WERI-Rb-1 (cell line): ENCODE data around the gene CARD14.
"Not testable (repeated sequence)": the region's sequence is repeated elsewhere in the genome, so short reads cannot be mapped to it uniquely, and the experiment has no call there.

Source experiments
- DNase-seq: peaks from one replicate; pipeline ENCODE4 v3.0.0-alpha.2; 2020
- H3K27ac ChIP-seq: fragments of 250-450 bp; sonication (Bioruptor Pico); 2 replicates; pipeline ENCODE4 v1.5.1; 2020; ENCODE audit warnings: mild to moderate bottlenecking, moderate library complexity
- H3K27me3 ChIP-seq: fragments of 250-450 bp; sonication (Bioruptor Pico); 2 replicates; pipeline ENCODE4 v1.5.1; 2021; ENCODE audit warnings: mild to moderate bottlenecking, low read depth, moderate library complexity; ENCODE audit not compliant: insufficient read depth, severe bottlenecking
- H3K36me3 ChIP-seq: fragments of 250-450 bp; sonication (Bioruptor Pico); 2 replicates; pipeline ENCODE4 v1.5.1; 2020; ENCODE audit warnings: mild to moderate bottlenecking, moderate library complexity
- H3K4me3 ChIP-seq: 2 replicates; pipeline ENCODE4 v1.5.1; 2011; ENCODE audit warnings: low read depth, mild to moderate bottlenecking, control low read depth, low read length
- H3K9me3 ChIP-seq: fragments of 250-450 bp; sonication (Bioruptor Pico); 2 replicates; pipeline ENCODE4 v1.5.1; 2021; ENCODE audit warnings: mild to moderate bottlenecking, moderate library complexity; ENCODE audit not compliant: severe bottlenecking
- TF ChIP-seq, protein P1 (sequence below): IDR thresholded peaks from 2 replicates; pipeline ENCODE4 v1.5.1; 2011; ENCODE audit warnings: low read depth, mild to moderate bottlenecking, control low read depth, inconsistent platforms, low read length

Gene CARD14

DNA sequence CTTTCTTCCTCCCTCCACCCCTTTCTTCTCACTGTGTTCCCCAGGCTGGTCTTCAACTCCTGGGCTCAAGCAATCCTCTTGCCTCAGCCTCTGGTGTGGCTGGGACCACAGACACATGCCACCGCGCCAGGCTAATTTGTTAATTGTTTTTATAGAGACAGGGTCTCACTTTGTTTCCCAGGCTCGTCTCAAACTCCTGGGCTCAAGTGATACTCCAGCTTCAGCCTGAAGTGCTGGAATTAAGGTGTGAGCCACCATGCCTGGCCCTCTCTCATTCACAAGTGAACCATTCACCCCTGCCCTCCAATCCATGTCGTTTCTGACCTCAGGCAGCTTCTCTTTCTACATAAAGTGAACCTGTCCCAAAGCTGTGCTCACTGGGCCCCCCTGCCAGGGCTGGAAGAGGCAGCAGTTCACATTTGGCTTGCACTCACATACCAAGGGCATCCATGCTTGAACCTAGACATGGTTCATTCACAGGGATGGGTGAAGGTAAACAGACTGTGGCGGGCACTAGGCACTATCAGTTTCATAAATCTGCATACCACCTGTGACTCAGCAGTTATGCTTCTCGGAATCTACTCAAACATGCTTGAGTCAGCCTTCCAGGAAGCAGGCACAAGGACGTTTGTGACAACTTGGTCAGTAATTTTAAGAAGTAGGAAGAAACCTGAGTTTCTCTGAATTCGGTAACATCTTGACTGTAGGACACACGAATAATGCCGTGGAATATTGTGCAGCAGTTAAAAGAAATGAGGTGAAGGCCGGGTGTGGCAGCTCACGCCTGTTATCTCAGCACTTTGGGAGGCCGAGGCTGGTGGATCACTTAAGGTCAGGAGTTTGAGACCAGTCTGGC, 84.8 kb downstream of the CARD14 start:
- no peak for DNase-seq
- H3K9me3 ChIP-seq: no peaks in the 10 kb centered on the region

DNA sequence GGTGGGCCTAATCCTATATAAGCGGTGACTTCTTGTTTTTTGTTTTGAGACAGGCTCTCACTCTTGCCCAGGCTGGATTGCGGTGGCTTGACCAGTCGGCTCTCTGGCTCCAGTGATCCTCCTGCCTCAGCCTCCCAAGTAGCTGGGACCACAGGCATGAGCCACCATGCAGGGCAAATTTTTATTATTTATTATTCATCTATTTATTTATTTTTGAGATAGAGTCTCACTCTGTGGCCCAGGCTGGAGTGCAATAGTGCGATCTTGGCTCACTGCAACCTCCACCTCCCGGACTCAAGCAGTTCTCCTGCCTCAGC, 86.2 kb downstream of the CARD14 start:
- no peaks in the 10 kb centered on the region for H3K9me3 ChIP-seq
- peaks cover 4% of the 10 kb centered on the region; the same call in 1 of the 2 replicates for H3K36me3 ChIP-seq
- no peaks in the 10 kb centered on the region for H3K27me3 ChIP-seq
- no peak for DNase-seq
- H3K27ac ChIP-seq: no peak overlapping the region
- TF ChIP-seq, protein P1, sequence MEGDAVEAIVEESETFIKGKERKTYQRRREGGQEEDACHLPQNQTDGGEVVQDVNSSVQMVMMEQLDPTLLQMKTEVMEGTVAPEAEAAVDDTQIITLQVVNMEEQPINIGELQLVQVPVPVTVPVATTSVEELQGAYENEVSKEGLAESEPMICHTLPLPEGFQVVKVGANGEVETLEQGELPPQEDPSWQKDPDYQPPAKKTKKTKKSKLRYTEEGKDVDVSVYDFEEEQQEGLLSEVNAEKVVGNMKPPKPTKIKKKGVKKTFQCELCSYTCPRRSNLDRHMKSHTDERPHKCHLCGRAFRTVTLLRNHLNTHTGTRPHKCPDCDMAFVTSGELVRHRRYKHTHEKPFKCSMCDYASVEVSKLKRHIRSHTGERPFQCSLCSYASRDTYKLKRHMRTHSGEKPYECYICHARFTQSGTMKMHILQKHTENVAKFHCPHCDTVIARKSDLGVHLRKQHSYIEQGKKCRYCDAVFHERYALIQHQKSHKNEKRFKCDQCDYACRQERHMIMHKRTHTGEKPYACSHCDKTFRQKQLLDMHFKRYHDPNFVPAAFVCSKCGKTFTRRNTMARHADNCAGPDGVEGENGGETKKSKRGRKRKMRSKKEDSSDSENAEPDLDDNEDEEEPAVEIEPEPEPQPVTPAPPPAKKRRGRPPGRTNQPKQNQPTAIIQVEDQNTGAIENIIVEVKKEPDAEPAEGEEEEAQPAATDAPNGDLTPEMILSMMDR: no peak
- H3K4me3 ChIP-seq: no peak overlapping the region

More for the DNA sequence above, 84.8 kb downstream of the CARD14 start:
- Histone ChIP-seq H3K27me3 (no peaks in the 10 kb centered on the region), H3K36me3 (peaks cover 3% of the 10 kb centered on the region; the same call in 1 of the 2 replicates), H3K27ac (no peak overlapping the region), H3K4me3 (no peak overlapping the region)
- TF ChIP-seq, protein P1: no peak

DNA sequence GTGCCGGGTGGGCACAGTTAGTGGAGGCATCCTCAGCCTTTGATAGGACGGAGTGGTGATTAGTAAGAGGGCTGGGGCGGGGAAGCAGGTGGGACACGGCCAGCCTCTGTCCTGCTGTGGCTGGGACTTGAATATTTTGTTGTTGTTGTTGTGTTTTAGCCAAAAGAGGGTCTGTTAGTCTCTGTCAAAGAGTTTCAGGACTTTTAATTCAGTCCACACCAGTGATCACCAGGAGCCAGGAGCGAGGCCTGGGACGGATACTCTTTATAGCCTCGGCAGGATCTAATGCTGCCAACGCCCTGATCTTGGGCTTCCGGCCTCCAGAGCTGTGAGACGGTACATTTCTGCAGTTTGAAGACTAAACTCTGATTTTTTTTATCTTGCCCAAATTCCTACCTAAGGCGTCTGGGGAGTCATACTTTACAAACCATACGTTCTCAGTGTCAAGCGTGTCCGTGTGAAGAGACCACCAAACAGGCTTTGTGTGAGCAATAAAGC, 87.9 kb downstream of the CARD14 start:
- peaks cover 4% of the 10 kb centered on the region; the same call in 1 of the 2 replicates for H3K36me3 ChIP-seq
- H3K27ac ChIP-seq: peak overlapping the region; percentile 93
- DNase-seq: no peak
- TF ChIP-seq, protein P1: no peak
- no peak overlapping the region for H3K4me3 ChIP-seq
- H3K27me3 ChIP-seq: no peaks in the 10 kb centered on the region
- no peaks in the 10 kb centered on the region for H3K9me3 ChIP-seq

DNA sequence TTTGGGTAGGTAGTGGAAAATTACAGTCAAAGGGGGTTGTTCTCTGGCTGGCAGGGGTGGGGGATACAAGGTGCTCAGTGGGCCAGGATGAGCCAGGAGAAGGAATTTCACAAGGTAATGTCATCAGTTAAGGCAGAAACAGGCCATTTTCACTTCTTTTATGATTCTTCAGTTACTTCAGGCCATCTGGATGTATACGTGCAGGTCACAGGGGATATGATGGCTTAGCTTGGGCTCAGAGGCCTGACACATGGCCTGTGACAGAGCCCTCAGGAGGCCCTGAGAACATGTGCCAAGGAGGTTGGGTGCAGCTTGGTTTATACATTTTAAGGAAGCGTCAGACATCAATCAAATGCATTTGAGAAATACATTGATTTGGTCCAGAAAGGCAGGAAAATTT, 88.5 kb downstream of the CARD14 start:
- not testable (repeated sequence) for H3K9me3 ChIP-seq, H3K4me3 ChIP-seq, H3K36me3 ChIP-seq, H3K27me3 ChIP-seq
- DNase-seq: peak; percentile 62
- H3K27ac ChIP-seq: peak overlapping the region; percentile 93
